GM19438 (cell line): ENCODE measurements around the gene ZNF20.

ENCODE experiments used
- ATAC-seq: cut with Tn5 transposase; IDR thresholded peaks from one replicate; pipeline ENCODE4 v1.9.1; 2021; ENCODE audit warnings: low read depth; ENCODE audit not compliant: unreplicated experiment

The ZNF20 gene

GRCh38 chr19:12139885-12140544 lies at the start of gene ZNF20:
Gene ZNF20, minus strand, starts transcription at chr19:12140350. Its CDS starts 168 bp downstream, at chr19:12140182.
- peak; percentile 82 for ATAC-seq

DNA sequence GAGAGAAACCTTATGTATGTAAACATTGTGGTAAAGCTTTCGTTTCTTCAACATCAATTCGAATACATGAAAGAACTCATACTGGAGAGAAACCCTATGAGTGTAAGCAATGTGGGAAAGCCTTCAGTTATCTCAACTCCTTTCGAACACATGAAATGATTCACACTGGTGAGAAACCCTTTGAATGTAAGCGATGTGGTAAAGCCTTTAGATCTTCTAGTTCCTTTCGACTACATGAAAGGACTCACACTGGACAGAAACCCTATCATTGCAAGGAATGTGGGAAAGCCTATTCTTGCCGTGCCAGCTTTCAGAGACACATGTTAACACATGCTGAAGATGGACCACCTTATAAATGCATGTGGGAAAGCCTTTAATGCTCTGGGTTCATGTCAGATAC lies 47.5 kb upstream of the ZNF20 start:
- ATAC-seq: no peak

GRCh38 chr19:12180377-12180776 lies 40.2 kb upstream of the ZNF20 start:
- no peak for ATAC-seq

DNA sequence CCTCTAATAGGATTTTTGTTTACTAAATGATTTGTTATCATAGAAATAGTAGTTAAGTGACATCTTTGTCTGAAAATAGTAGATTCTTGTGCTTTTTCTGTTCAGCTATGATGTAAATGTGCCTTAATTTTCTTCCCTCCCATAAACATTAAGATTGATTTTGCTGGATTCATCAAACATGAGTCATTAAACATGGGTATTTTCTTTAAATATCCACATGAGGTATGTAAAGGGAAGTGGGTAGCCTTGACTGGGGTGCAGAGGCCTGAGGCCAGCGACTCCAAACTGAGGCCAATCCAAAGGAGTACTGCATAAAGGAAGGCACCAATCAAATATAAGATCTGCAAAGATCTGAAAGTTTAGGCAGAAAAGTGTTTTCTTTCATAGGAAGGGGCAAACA lies 26.5 kb upstream of the ZNF20 start:
- no peak for ATAC-seq

- ATAC-seq: no peak
These were observed 23.7 kb upstream of the ZNF20 start for GRCh38 chr19:12163826-12164225.

DNA sequence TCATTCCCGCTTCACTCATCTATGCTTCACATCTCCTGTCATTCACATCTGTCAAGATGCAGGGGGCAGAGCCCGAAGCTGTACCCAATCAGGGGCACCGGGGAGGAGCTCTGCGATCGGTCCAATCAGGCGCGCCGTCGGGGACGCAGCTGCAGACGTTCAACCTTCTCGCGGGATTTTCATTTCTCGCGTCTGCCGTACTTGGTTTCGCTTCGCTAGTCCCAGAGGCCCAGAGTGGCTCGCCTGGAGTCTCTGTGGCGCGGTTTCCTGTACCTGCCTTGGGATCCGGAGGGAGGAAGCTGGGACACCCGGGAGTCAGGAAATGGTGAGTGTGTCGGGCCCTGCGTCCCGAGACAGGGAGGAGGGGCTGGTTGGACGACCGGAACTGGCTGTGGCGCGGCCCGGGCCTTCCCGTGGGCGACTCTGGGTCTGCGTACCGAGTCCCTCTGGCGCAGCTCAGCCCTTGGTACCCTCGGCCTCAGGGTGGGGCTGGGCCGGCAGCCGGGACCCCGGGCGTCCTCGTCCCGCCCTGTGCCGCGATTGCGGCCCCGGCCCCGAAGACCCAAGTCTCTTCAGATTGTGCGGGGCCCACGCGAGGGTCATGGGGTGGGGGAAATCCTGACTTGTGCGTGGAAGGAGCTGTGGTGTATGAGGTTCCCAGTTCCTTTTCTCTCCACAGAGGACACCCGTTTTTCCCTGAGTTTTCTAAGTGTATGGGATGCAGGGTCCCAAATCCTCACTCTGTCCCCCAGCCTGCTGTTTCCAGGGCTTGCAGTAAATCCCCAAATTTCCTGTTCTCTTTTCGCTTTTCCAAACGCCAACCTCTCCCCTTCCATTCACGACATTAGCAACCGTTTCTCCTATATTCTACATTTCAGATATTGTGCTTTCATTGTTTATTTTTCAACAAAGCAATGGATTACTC lies 23.0 kb upstream of the ZNF20 start, which contains the start of gene ZNF136:
Gene ZNF136, plus strand, starts transcription at position 215 of the 925 bp plus-strand sequence. Its CDS starts 108 bp downstream, at position 323.
- peak; percentile 92 for ATAC-seq

- ATAC-seq: no peak
These were observed 22.3 kb upstream of the ZNF20 start for GRCh38 chr19:12162513-12162881.

GRCh38 chr19:12159773-12160414 lies 19.7 kb upstream of the ZNF20 start:
- ATAC-seq: no peak

- ATAC-seq: no peak
These were observed 16.3 kb upstream of the ZNF20 start, which contains the start of gene ZNF625 for GRCh38 chr19:12156223-12157058. Gene ZNF625, minus strand, starts transcription at chr19:12156734. Its CDS starts 176 bp downstream, at chr19:12156558.

GRCh38 chr19:12155324-12155860 lies 15.2 kb upstream of the ZNF20 start:
- no peak for ATAC-seq

- no peak for ATAC-seq
These were observed 5.2 kb upstream of the ZNF20 start for GRCh38 chr19:12145348-12145747.

DNA sequence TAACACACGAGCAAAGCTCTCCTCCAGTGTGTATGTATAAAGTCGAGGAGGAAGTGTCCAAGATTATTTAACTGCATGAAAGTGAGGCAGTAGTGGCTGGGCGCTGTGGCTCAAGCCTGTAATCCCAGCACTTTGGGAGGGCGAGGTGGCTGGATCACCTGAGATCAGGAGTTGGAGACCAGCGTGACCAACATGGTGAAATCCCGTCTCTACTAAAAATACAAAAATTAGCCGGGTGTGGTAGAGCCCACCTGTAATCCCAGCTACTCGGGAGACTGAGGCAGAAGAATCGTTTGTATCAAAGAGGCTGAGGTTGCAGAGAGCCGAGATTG lies 1.2 kb upstream of the ZNF20 start:
- no peak for ATAC-seq

GRCh38 chr19:12140545-12141404 lies 625 bp upstream of the ZNF20 start:
- ATAC-seq: no peak

GRCh38 chr19:12139269-12139668 lies 881 bp downstream of the ZNF20 start:
- ATAC-seq: no peak

GRCh38 chr19:12137221-12137940 lies 2.8 kb downstream of the ZNF20 start:
- no peak for ATAC-seq

- ATAC-seq: no peak
These were observed 7.1 kb downstream of the ZNF20 start for GRCh38 chr19:12133069-12133468.

DNA sequence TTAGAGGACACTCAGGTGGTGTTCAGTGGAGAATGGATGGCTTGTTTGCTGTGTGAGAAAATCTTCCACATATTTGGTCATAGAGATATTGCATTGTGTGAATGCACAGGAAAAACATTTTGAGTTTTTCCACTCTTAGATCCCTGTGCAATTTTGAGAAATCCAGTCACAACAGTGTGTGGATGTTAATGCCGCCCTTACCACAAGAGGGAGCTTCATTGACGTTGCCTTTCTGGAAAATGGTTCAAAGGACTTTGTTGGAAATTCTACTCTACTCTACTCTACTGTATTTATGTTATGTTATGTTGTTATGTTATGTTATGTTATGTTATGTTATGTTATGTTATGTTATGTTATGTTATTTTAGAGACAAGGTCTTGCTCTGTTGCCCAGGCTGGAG lies 13.4 kb downstream of the ZNF20 start:
- no peak for ATAC-seq

DNA sequence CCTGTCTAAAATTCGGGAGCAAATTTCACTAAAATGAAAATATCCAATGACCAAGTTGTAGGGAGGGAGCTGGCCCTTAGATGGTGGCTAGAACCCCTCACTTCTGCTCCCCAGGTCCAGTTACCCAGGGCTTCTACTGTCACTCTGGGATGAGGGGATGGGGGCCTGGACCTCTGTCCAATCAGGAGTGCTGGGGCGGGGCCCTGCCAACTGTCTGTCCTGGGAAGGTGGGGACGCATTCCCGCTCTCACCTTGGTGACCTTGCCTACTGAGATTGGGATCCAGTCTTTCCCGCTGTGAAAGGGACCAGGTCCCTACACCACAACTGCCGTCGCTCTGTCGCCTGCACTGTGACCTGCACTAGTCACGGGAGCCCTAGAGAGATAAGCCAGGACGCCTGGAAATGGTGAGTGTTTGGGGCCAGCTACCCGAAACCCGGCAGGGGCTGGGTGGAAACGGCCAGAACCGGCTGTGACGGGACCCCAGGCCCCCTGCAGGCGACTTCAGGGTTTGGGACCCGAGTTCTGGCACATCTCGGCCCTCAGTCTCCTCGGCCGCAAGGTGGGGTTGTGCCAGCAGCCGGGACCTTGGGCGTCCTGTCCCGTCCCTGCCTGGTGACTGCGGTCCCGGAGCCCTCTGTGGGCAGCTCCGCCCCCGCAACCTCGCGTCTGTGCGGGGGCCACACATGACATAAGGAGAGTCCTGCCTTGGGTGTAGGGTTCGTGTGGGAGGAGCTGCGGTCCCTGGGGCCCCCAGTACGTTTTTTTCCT lies 22.8 kb downstream of the ZNF20 start:
- ATAC-seq: no peak
